Mucosa of descending colon (tissue), 3 donors: Measurements from ENCODE around the gene COQ8B. TPM values are rescaled to one million over a fixed set of nuclear protein-coding genes. Genes with fewer than 3 reads are reported as not detected.

Experiments used
- ATAC-seq: fragments of 200-7000 bp; cut with Tn5 transposase; one replicate; pipeline ENCODE4 v1.9.1; 2020; ENCODE audit warnings: mild to moderate bottlenecking, moderate library complexity
- DNase-seq, 3 donors: peaks; one replicate each; pipeline ENCODE4 v3.0.0-alpha.2; 2020
- H3K36me3 ChIP-seq: fragments of 200-600 bp; one replicate; pipeline ENCODE4 v1.8.0; 2021; ENCODE audit warnings: low read depth, mild to moderate bottlenecking
- H3K4me1 ChIP-seq: fragments of 200-600 bp; one replicate; pipeline ENCODE4 v1.8.0; 2021; ENCODE audit warnings: low read depth, mild to moderate bottlenecking
- H3K4me3 ChIP-seq: fragments of 200-600 bp; one replicate; pipeline ENCODE4 v1.8.0; 2021; ENCODE audit warnings: mild to moderate bottlenecking
- H3K9me3 ChIP-seq: fragments of 200-600 bp; one replicate; pipeline ENCODE4 v1.8.0; 2021; ENCODE audit warnings: mild to moderate bottlenecking
- intact Hi-C, 2 donors: fragments of 100-400 bp; cut with DNase I in 1 of 2; cut with micrococcal nuclease in 1 of 2; formaldehyde crosslinking; loops; one replicate each; pipeline versions ENCODE4 v1.11.0 to v1.11.1; 2022; cut with DNase I, micrococcal nuclease
- total RNA-seq, 3 donors: library from RNA; stranded (reverse); fragmentation: NEBNext Ultra II Directional in 2 of 3; extraction: Animal tissue kit (Norgen Biotek cat#: 25700) in 2 of 3; gene quantifications; one replicate each; pipeline versions ENCODE4 v1.2.1 to v1.2.4, GENCODE V29; 2021 to 2023
- TF ChIP-seq, protein P1 (sequence below): fragments of 200-600 bp; IDR thresholded peaks from one replicate; pipeline ENCODE4 v1.8.0; 2022; ENCODE audit warnings: antibody characterized with exemption, mild to moderate bottlenecking
- donor health status: DM: no; HTN: no; CAD: no; lungs with moderate emphysema.
- donor health status: DM: no; HTN: no; CAD: no.
- donor health status: DM: no; HTN: yes; CAD: no.

The COQ8B gene
- total RNA-seq, 3 donors from 2014 or later: 29.9 to 49.2 (median 39.3) TPM

DNA sequence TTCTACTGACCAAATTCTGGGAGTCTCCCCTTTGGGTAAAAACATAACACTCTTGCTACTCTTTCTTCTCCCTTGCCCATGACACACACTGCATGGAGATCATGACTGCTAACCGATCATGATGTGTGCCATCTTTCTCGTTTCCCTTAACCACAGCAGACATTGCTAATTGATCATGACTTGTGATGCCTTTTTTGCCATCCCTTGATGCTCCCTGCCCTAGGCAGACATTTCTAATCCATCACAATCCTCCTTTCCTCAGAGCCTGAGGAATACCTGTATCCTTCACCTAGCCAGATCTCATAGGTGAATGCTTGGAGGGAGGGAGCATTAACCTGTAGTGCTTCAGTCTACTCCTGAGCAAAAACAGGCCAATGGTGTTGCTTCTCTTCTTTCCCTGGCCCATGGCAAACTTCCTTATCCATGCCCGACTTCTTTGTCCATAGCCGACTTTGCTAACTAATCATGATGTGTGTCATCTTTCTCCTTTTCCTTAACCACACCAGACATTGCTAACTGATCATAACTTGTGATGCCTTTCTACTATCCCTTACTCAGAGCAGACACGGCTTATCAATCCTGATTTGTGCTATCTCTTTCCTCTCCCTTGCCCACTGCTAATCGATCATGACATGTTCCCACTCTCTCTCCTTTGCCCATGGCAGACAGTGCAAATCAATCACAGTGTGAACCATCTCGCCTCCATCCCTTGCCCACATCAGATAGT is 44.0 kb downstream of the COQ8B start:
- H3K9me3 ChIP-seq: no peaks in the 10 kb centered on the region
- H3K4me1 ChIP-seq: no peaks in the 10 kb centered on the region
- ATAC-seq: no peak
- no peak for DNase-seq
- TF ChIP-seq, protein P1, sequence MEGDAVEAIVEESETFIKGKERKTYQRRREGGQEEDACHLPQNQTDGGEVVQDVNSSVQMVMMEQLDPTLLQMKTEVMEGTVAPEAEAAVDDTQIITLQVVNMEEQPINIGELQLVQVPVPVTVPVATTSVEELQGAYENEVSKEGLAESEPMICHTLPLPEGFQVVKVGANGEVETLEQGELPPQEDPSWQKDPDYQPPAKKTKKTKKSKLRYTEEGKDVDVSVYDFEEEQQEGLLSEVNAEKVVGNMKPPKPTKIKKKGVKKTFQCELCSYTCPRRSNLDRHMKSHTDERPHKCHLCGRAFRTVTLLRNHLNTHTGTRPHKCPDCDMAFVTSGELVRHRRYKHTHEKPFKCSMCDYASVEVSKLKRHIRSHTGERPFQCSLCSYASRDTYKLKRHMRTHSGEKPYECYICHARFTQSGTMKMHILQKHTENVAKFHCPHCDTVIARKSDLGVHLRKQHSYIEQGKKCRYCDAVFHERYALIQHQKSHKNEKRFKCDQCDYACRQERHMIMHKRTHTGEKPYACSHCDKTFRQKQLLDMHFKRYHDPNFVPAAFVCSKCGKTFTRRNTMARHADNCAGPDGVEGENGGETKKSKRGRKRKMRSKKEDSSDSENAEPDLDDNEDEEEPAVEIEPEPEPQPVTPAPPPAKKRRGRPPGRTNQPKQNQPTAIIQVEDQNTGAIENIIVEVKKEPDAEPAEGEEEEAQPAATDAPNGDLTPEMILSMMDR: no peak
- intact Hi-C loops: no loop called here
- H3K4me3 ChIP-seq: no peak overlapping the region
- H3K36me3 ChIP-seq: no peaks in the 10 kb centered on the region

GRCh38 chr19:40672038-40672437 is 44.6 kb downstream of the COQ8B start:
- TF ChIP-seq, protein P1: no peak

GRCh38 chr19:40671404-40671803 is 45.3 kb downstream of the COQ8B start:
- H3K4me3 ChIP-seq: no peak overlapping the region
- H3K36me3 ChIP-seq: no peaks in the 10 kb centered on the region
- ATAC-seq (no peak), DNase-seq (no peak)
- H3K4me1 ChIP-seq: no peaks in the 10 kb centered on the region
- TF ChIP-seq, protein P1: no peak
- intact Hi-C loops: no loop called here
- H3K9me3 ChIP-seq: no peaks in the 10 kb centered on the region

More at GRCh38 chr19:40672038-40672437, 44.6 kb downstream of the COQ8B start:
- DNase-seq: no peak
- no peaks in the 10 kb centered on the region for H3K4me1 ChIP-seq
- no peaks in the 10 kb centered on the region for H3K9me3 ChIP-seq
- no peak for ATAC-seq
- H3K4me3 ChIP-seq: no peak overlapping the region
- H3K36me3 ChIP-seq: no peaks in the 10 kb centered on the region
- intact Hi-C loops: no loop called here

DNA sequence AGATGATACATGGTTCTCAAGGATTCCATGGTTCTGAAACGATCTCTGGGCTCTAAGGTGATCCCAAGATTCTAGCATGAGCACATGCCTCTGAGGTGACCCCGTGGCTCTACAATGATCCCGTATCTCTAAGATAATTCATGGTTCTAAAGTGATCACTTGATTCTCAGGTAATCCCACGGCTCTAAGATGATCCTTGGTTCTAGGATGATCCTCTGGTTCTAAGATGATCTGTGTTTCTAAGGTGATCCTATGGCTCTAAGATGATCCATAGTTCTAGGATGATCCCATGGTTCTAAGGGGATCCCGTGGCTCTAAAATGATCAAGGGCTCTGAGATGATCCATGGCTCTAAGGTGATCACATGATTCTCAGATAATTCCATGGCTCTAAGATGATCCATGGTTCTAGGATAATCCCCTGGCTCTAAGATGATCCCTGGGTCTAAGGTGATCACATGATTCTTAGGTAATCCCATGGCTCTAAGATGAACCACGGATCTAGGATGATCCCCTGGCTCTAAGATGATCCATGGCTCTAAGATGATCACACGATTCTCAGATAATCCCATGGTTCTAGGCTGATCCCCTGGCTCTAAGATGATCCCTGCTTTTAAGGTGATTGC is 47.6 kb downstream of the COQ8B start:
- TF ChIP-seq, protein P1: no peak
- DNase-seq (no peak), ATAC-seq (no peak)
- Histone ChIP-seq H3K36me3 (no peaks in the 10 kb centered on the region), H3K4me1 (no peaks in the 10 kb centered on the region), H3K4me3 (no peak overlapping the region), H3K9me3 (no peaks in the 10 kb centered on the region)
- intact Hi-C loops: loop anchor here in 1 of 2 donors (10.0 kb wide), 1 partner anchor 146 kb away; no protein-coding TSS in a partner anchor

- Histone ChIP-seq H3K4me1 (peaks cover 5% of the 10 kb centered on the region), H3K4me3 (no peak overlapping the region), H3K36me3 (no peaks in the 10 kb centered on the region), H3K9me3 (no peaks in the 10 kb centered on the region)
- TF ChIP-seq, protein P1: no peak
- intact Hi-C loops: loop anchor here in 1 of 2 donors (10.0 kb wide), 1 partner anchor 147 kb away; no protein-coding TSS in a partner anchor
- DNase-seq (no peak), ATAC-seq (no peak)
These were observed 49.1 kb downstream of the COQ8B start for GRCh38 chr19:40667602-40668001.
